Mesodermal cell (in vitro differentiated cells): ENCODE results near the gene PIK3AP1.

Experiments used
- H3K27ac ChIP-seq: 2 replicates; pipeline ENCODE4 v1.7.0; 2013; ENCODE audit warnings: mild to moderate bottlenecking, low read depth, low read length, moderate library complexity; ENCODE audit not compliant: severe bottlenecking
- H3K36me3 ChIP-seq: 2 replicates; pipeline ENCODE4 v1.7.1; 2013; ENCODE audit warnings: mild to moderate bottlenecking, low read length, moderate library complexity; ENCODE audit not compliant: control insufficient read depth, insufficient read depth
- H3K4me1 ChIP-seq: one replicate; pipeline ENCODE4 v1.7.1; 2013; ENCODE audit warnings: mild to moderate bottlenecking, low read length; ENCODE audit not compliant: insufficient read depth, control insufficient read depth, poor library complexity, severe bottlenecking
- H3K4me3 ChIP-seq: 2 replicates; pipeline ENCODE4 v1.7.0; 2013; ENCODE audit warnings: low read length, control low read depth, mild to moderate bottlenecking; ENCODE audit not compliant: insufficient read depth, poor library complexity, severe bottlenecking; ENCODE audit errors: extremely low read depth
- H3K9me3 ChIP-seq: 2 replicates; pipeline ENCODE4 v1.7.1; 2013; ENCODE audit warnings: mild to moderate bottlenecking, low read length, moderate library complexity; ENCODE audit not compliant: control insufficient read depth
- WGBS, 2 experiments: methylation state at CpG; one replicate each; pipeline ENCODE4 v1.1.5; 2013; ENCODE audit warnings: missing lambda C conversion rate in 2 of 2; ENCODE audit not compliant: insufficient coverage in 2 of 2; 5-methylcytosine and 5-hydroxymethylcytosine counted together

PIK3AP1 gene

GRCh38 chr10:96719850-96720421 lies 378 bp downstream of the PIK3AP1 start:
- WGBS, 2 experiments, result 3 to 4% methylated on average over 28 to 33 of the region's 38 CpGs
- no peaks in the 10 kb centered on the region for H3K4me1 ChIP-seq
- no peak overlapping the region for H3K27ac ChIP-seq

GRCh38 chr10:96719200-96719599 lies 1.1 kb downstream of the PIK3AP1 start:
- no peaks in the 10 kb centered on the region for H3K36me3 ChIP-seq
- no peaks in the 10 kb centered on the region for H3K4me1 ChIP-seq
- no peaks in the 10 kb centered on the region for H3K9me3 ChIP-seq
- H3K27ac ChIP-seq, result no peak overlapping the region
- 86 to 100% methylated on average over 1 of the region's 1 CpG for WGBS, 2 experiments
- H3K4me3 ChIP-seq, result no peak overlapping the region

More at GRCh38 chr10:96719850-96720421, 378 bp downstream of the PIK3AP1 start:
- Histone ChIP-seq H3K9me3 (no peaks in the 10 kb centered on the region), H3K4me3 (peak overlapping the region; percentile 43), H3K36me3 (no peaks in the 10 kb centered on the region)

- no peaks in the 10 kb centered on the region for H3K4me1 ChIP-seq
- H3K27ac ChIP-seq, result no peak overlapping the region
- H3K36me3 ChIP-seq, result no peaks in the 10 kb centered on the region
- no peaks in the 10 kb centered on the region for H3K9me3 ChIP-seq
- 88 to 93% methylated on average over 8 to 12 of the region's 12 CpGs for WGBS, 2 experiments
- H3K4me3 ChIP-seq, result no peak overlapping the region
Measured at GRCh38 chr10:96718304-96718990, 1.9 kb downstream of the PIK3AP1 start.

GRCh38 chr10:96716390-96716789 lies 3.9 kb downstream of the PIK3AP1 start:
- Histone ChIP-seq H3K9me3 (no peaks in the 10 kb centered on the region), H3K27ac (no peak overlapping the region), H3K36me3 (no peaks in the 10 kb centered on the region), H3K4me3 (no peak overlapping the region), H3K4me1 (no peaks in the 10 kb centered on the region)
- WGBS, 2 experiments, result 89 to 100% methylated on average over 1 of the region's 1 CpG

- H3K4me1 ChIP-seq, result no peaks in the 10 kb centered on the region
- H3K27ac ChIP-seq, result no peak overlapping the region
- 71 to 100% methylated on average over 1 to 2 of the region's 2 CpGs for WGBS, 2 experiments
- no peaks in the 10 kb centered on the region for H3K36me3 ChIP-seq
- no peaks in the 10 kb centered on the region for H3K9me3 ChIP-seq
- H3K4me3 ChIP-seq, result no peak overlapping the region
Measured at GRCh38 chr10:96714746-96715255, 5.5 kb downstream of the PIK3AP1 start.

GRCh38 chr10:96714031-96714590 lies 6.2 kb downstream of the PIK3AP1 start:
- Histone ChIP-seq H3K36me3 (no peaks in the 10 kb centered on the region), H3K4me1 (no peaks in the 10 kb centered on the region), H3K27ac (no peak overlapping the region), H3K4me3 (no peak overlapping the region), H3K9me3 (no peaks in the 10 kb centered on the region)
- WGBS, 2 experiments, result 92 to 93% methylated on average over 9 of the region's 9 CpGs

- no peak overlapping the region for H3K4me3 ChIP-seq
- no peaks in the 10 kb centered on the region for H3K36me3 ChIP-seq
- 83 to 94% methylated on average over 6 to 7 of the region's 10 CpGs for WGBS, 2 experiments
- H3K27ac ChIP-seq, result no peak overlapping the region
- H3K4me1 ChIP-seq, result no peaks in the 10 kb centered on the region
- H3K9me3 ChIP-seq, result no peaks in the 10 kb centered on the region
Measured at GRCh38 chr10:96712662-96713271, 7.5 kb downstream of the PIK3AP1 start.

- H3K4me1 ChIP-seq, result no peaks in the 10 kb centered on the region
Measured at GRCh38 chr10:96711048-96711728, 9.1 kb downstream of the PIK3AP1 start.

GRCh38 chr10:96709525-96709924 lies 10.8 kb downstream of the PIK3AP1 start:
- H3K36me3 ChIP-seq, result no peaks in the 10 kb centered on the region
- H3K4me1 ChIP-seq, result no peaks in the 10 kb centered on the region
- H3K9me3 ChIP-seq, result no peaks in the 10 kb centered on the region
- H3K4me3 ChIP-seq, result no peak overlapping the region
- no peak overlapping the region for H3K27ac ChIP-seq
- WGBS, 2 experiments, result 92 to 96% methylated on average over 18 to 19 of the region's 19 CpGs

More at GRCh38 chr10:96711048-96711728, 9.1 kb downstream of the PIK3AP1 start:
- H3K36me3 ChIP-seq, result no peaks in the 10 kb centered on the region
- H3K9me3 ChIP-seq, result no peaks in the 10 kb centered on the region
- no peak overlapping the region for H3K4me3 ChIP-seq
- H3K27ac ChIP-seq, result no peak overlapping the region
- WGBS, 2 experiments, result 94 to 100% methylated on average over 2 to 3 of the region's 3 CpGs

GRCh38 chr10:96708996-96709395 lies 11.3 kb downstream of the PIK3AP1 start:
- H3K4me1 ChIP-seq, result no peaks in the 10 kb centered on the region
- WGBS, 2 experiments, result 85 to 100% methylated on average over 1 to 2 of the region's 7 CpGs
- no peaks in the 10 kb centered on the region for H3K9me3 ChIP-seq
- H3K4me3 ChIP-seq, result no peak overlapping the region
- no peaks in the 10 kb centered on the region for H3K36me3 ChIP-seq
- H3K27ac ChIP-seq, result no peak overlapping the region
